PC-3 (cell line): ENCODE results near the gene TGM2. TPM values are rescaled to one million over a fixed set of nuclear protein-coding genes. Genes with fewer than 3 reads are reported as not detected.

Experiments used
- ATAC-seq: fragments of 200-7000 bp; cut with Tn5 transposase; 2 replicates; pipeline ENCODE4 v1.9.1; 2020; ENCODE audit warnings: mild to moderate bottlenecking, moderate library complexity
- BruUV-seq: library from RNA; stranded (reverse); fragments of 400-500 nt; replicated peaks from 2 replicates; lab custom pipeline; 2021; lab: Mats Ljungman, UMichigan
- CTCF ChIA-PET: fragments of 300-600 bp; sonication (Branson Sonifier 250); formaldehyde crosslinking; loops from one replicate; lab custom pipeline; 2022; ENCODE audit warnings: antibody characterized with exemption; lab: Charles Lee
- POLR2A ChIA-PET: fragments of 300-600 bp; sonication (Branson Sonifier 250); formaldehyde crosslinking; loops from one replicate; lab custom pipeline; 2022; ENCODE audit warnings: antibody characterized with exemption; ENCODE audit not compliant: unreplicated experiment; lab: Charles Lee
- DNase-seq: peaks from one replicate; pipeline ENCODE4 v3.0.0-alpha.2; 2015
- H2AFZ ChIP-seq: fragments of 300-600 bp; sonication (generic); 2 replicates; pipeline ENCODE4 v1.6.0; 2016; ENCODE audit warnings: antibody characterized with exemption, low read length
- H3F3A ChIP-seq: fragments of 300-600 bp; sonication (generic); one replicate; pipeline ENCODE4 v1.6.0; 2017; ENCODE audit warnings: antibody characterized with exemption, low read length, control low read depth, mild to moderate bottlenecking; ENCODE audit not compliant: unreplicated experiment
- H3K27ac ChIP-seq: fragments of 300-600 bp; sonication (generic); 2 replicates; pipeline ENCODE4 v1.5.1; 2016; ENCODE audit warnings: mild to moderate bottlenecking, low read length
- H3K27me3 ChIP-seq: fragments of 300-600 bp; sonication (generic); 2 replicates; pipeline ENCODE4 v1.6.1; 2016; ENCODE audit warnings: low read length, mixed read lengths
- H3K36me3 ChIP-seq: fragments of 300-600 bp; sonication (generic); 2 replicates; pipeline ENCODE4 v1.6.1; 2016; ENCODE audit warnings: low read depth, mixed run types, low read length, mixed read lengths
- H3K4me1 ChIP-seq: fragments of 300-600 bp; sonication (generic); 2 replicates; pipeline ENCODE4 v1.5.1; 2016; ENCODE audit warnings: low read length; ENCODE audit not compliant: insufficient read depth
- H3K4me2 ChIP-seq: fragments of 300-600 bp; sonication (generic); 2 replicates; pipeline ENCODE4 v1.6.0; 2016; ENCODE audit warnings: low read length
- H3K4me3 ChIP-seq: fragments of 300-600 bp; sonication (generic); 2 replicates; pipeline ENCODE4 v1.5.1; 2016; ENCODE audit warnings: mild to moderate bottlenecking, low read length, mixed read lengths
- H3K79me2 ChIP-seq: fragments of 300-600 bp; sonication (generic); 2 replicates; pipeline ENCODE4 v1.6.1; 2017; ENCODE audit warnings: low read length, mixed read lengths
- H3K9ac ChIP-seq: fragments of 300-600 bp; sonication (generic); 2 replicates; pipeline ENCODE4 v1.6.0; 2016; ENCODE audit warnings: mild to moderate bottlenecking, low read length
- H3K9me2 ChIP-seq: fragments of 300-600 bp; sonication (generic); replicated peaks from 2 replicates; pipeline ENCODE4 v1.6.1; 2016; ENCODE audit warnings: mixed run types, low read length, mixed read lengths
- H3K9me3 ChIP-seq: fragments of 300-600 bp; sonication (generic); 2 replicates; pipeline ENCODE4 v1.6.1; 2016; ENCODE audit warnings: low read length, mixed read lengths
- H4K20me1 ChIP-seq: fragments of 300-600 bp; sonication (generic); 2 replicates; pipeline ENCODE4 v1.6.1; 2016; ENCODE audit warnings: low read length, mixed read lengths
- CTCF ChIP-seq: fragments of 300-600 bp; sonication (generic); conservative IDR thresholded peaks from 2 replicates; pipeline ENCODE4 v1.5.1; 2017; ENCODE audit warnings: antibody characterized with exemption, low read depth, mild to moderate bottlenecking, low read length
- EZH2 ChIP-seq: fragments of 300-600 bp; sonication (generic); IDR thresholded peaks from one replicate; pipeline ENCODE4 v1.6.1; 2017; ENCODE audit warnings: antibody characterized with exemption, mild to moderate bottlenecking, low read length; ENCODE audit not compliant: unreplicated experiment
- EZH2phosphoT487 ChIP-seq: fragments of 300-600 bp; sonication (generic); IDR thresholded peaks from 2 replicates; pipeline ENCODE4 v1.6.1; 2018; ENCODE audit warnings: mild to moderate bottlenecking, antibody characterized with exemption, low read length, borderline replicate concordance
- intact Hi-C: fragments of 100-400 bp; cut with micrococcal nuclease; formaldehyde crosslinking; loops from 2 replicates; pipeline ENCODE4 v1.9.0; 2023
- total RNA-seq: library from RNA; depleted of rRNA; stranded (reverse); fragments of >200 nt; gene quantifications from 2 replicates; pipeline ENCODE4 v1.2.3, GENCODE V29; 2014

TGM2 gene
- total RNA-seq, 1 experiment from 2014 or later, result 583 TPM

DNA sequence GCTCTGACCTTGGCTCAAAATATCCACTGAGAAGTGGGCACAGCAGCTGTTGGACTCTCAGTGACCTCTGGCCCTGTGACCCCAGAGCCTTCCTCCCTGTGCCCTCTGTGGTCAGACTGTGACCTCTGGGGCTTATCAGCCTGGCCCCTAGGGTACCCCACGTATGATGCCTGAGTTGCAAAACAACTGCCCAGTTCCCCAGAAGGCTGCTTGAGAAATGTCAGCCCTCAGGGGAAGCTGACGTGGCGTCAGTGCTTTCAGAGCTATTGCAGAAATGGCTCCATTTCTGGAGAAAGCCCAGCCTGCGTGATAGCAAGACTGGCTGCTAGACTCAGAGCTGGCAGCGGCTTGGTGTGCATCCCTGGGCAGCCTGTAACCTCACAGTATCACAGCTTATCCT is 31.5 kb upstream of the TGM2 start:
- no peaks in the 10 kb centered on the region for H3K9me2 ChIP-seq
- no peak overlapping the region for H3K27ac ChIP-seq
- no peaks in the 10 kb centered on the region for H3F3A ChIP-seq
- no TSS peak for BruUV-seq
- ATAC-seq (no peak), DNase-seq (no peak)
- POLR2A ChIA-PET, result no interaction called here
- CTCF ChIA-PET, result no interaction called here
- no peak overlapping the region for H3K4me2 ChIP-seq
- intact Hi-C loops, result no loop called here
- H3K79me2 ChIP-seq, result no peaks in the 10 kb centered on the region
- no peak overlapping the region for H3K4me3 ChIP-seq
- no peaks in the 10 kb centered on the region for H3K27me3 ChIP-seq
- no peak overlapping the region for H3K9ac ChIP-seq
- no peaks in the 10 kb centered on the region for H4K20me1 ChIP-seq
- H2AFZ ChIP-seq, result no peak overlapping the region
- TF ChIP-seq CTCF, result no peak
- no peak for TF ChIP-seq EZH2
- TF ChIP-seq EZH2phosphoT487, result no peak
- peaks cover 13% of the 10 kb centered on the region; the same call in 1 of the 2 replicates for H3K4me1 ChIP-seq
- no peaks in the 10 kb centered on the region for H3K36me3 ChIP-seq
- no peaks in the 10 kb centered on the region for H3K9me3 ChIP-seq

DNA sequence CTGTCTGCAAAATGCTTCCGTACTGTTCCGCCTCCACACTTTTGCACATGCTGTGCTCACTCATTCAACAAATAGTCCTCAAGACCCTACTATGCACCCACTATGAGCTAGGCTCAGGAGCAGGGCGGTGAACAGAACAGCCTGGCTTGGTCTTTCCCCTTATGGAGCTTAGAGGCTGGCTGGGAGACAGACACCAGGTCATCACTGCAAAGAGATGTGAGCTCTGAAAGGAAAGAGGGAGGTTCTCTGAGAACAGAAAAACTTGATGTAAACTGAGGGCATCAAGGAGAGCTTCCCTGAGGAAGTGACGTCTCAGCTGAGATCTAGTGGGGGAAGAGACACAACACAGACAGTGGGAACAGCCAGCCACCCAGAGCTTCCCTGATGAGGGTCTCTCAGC is 31.0 kb upstream of the TGM2 start:
- no peak overlapping the region for H2AFZ ChIP-seq
- ChIA-PET CTCF (interaction anchor here (0.6 kb wide), 1 partner anchor 44 kb away, joined by 3 read pairs; no protein-coding TSS in a partner anchor), POLR2A (no interaction called here)
- H3F3A ChIP-seq, result no peaks in the 10 kb centered on the region
- no peaks in the 10 kb centered on the region for H4K20me1 ChIP-seq
- H3K9me2 ChIP-seq, result no peaks in the 10 kb centered on the region
- no TSS peak for BruUV-seq
- ATAC-seq (no peak), DNase-seq (no peak)
- peaks cover 8% of the 10 kb centered on the region; the same call in 1 of the 2 replicates for H3K4me1 ChIP-seq
- no peak overlapping the region for H3K27ac ChIP-seq
- H3K9me3 ChIP-seq, result no peaks in the 10 kb centered on the region
- intact Hi-C loops, result no loop called here
- no peak overlapping the region for H3K4me3 ChIP-seq
- H3K4me2 ChIP-seq, result no peak overlapping the region
- no peaks in the 10 kb centered on the region for H3K27me3 ChIP-seq
- H3K9ac ChIP-seq, result no peak overlapping the region
- no peaks in the 10 kb centered on the region for H3K79me2 ChIP-seq
- H3K36me3 ChIP-seq, result no peaks in the 10 kb centered on the region
- TF ChIP-seq EZH2 (no peak), EZH2phosphoT487 (no peak), CTCF (no peak)

DNA sequence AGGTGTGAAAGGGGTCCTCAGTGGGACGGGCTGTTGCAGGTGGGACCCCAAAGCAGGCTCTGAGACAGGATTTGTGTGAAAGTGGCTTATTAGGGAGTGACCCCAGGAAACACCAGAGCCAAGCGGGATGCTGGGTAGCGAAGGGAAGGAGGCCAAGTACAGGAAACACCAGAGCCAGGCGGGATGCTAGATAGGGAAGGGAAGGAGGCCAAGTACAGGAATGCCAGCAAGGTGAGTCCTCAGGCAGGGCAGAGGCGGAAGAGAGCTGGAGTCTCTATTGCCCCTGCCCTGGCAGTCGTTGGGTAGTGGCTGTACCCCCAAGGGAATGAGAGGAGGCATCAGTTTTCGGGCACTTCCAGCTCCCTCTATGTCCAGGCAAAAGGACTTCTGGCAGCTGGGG is 30.5 kb upstream of the TGM2 start:
- ChIA-PET CTCF (interaction anchor here (0.6 kb wide), 1 partner anchor 44 kb away, joined by 3 read pairs; no protein-coding TSS in a partner anchor), POLR2A (no interaction called here)
- no peak for ATAC-seq
- no peaks in the 10 kb centered on the region for H3K9me2 ChIP-seq
- no peaks in the 10 kb centered on the region for H3K27me3 ChIP-seq
- no peak overlapping the region for H3K9ac ChIP-seq
- H3F3A ChIP-seq, result no peaks in the 10 kb centered on the region
- TF ChIP-seq EZH2, result no peak
- TF ChIP-seq EZH2phosphoT487, result no peak
- no peak for TF ChIP-seq CTCF
- no peaks in the 10 kb centered on the region for H3K9me3 ChIP-seq
- BruUV-seq, result no TSS peak
- 0 out of 2 replicates have a peak, but pooled peaks cover 8% of the 10 kb centered on the region for H3K4me1 ChIP-seq
- no peak for DNase-seq
- H3K4me3 ChIP-seq, result no peak overlapping the region
- intact Hi-C loops, result no loop called here
- no peaks in the 10 kb centered on the region for H4K20me1 ChIP-seq
- no peak overlapping the region for H3K4me2 ChIP-seq
- no peak overlapping the region for H2AFZ ChIP-seq
- no peaks in the 10 kb centered on the region for H3K79me2 ChIP-seq
- H3K36me3 ChIP-seq, result no peaks in the 10 kb centered on the region
- H3K27ac ChIP-seq, result no peak overlapping the region
